ENCODE results near the gene ABHD17C.

DNA sequence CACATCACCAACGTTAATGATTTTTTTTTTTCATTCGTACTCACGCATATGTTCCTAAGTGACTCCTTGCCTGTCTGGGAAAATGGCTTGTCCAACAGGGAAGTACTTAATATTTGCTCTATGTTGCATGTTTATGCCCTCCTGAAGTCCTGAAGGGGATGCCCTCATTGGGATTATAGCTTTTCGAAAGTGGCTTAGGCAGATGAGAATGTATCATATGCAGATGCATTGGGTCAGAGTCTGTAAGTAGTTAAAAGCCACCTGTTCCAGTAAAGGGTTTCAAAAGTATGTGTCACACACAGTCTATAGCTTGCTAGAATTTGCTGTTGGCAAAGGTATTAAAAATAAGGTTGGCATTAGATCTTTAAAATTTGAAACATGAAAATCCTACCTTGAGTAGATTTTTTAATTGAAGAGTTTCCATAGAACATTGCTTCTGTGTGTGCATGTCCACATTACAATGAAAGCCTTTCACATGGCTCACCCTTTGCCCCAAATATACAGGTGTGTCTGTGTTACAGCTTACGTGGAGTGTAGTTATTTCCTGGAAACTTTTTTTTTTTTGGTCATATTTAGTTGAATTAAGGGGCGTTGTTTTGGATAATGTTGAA, 2.1 kb downstream of the ABHD17C start:
- TF ChIP-seq, protein P1, sequence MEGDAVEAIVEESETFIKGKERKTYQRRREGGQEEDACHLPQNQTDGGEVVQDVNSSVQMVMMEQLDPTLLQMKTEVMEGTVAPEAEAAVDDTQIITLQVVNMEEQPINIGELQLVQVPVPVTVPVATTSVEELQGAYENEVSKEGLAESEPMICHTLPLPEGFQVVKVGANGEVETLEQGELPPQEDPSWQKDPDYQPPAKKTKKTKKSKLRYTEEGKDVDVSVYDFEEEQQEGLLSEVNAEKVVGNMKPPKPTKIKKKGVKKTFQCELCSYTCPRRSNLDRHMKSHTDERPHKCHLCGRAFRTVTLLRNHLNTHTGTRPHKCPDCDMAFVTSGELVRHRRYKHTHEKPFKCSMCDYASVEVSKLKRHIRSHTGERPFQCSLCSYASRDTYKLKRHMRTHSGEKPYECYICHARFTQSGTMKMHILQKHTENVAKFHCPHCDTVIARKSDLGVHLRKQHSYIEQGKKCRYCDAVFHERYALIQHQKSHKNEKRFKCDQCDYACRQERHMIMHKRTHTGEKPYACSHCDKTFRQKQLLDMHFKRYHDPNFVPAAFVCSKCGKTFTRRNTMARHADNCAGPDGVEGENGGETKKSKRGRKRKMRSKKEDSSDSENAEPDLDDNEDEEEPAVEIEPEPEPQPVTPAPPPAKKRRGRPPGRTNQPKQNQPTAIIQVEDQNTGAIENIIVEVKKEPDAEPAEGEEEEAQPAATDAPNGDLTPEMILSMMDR (IDR thresholded peaks at IDR 0.05), result no peak
- TF ChIP-seq POLR2A (IDR thresholded peaks at IDR 0.05) (no peak), EP300 (IDR thresholded peaks at IDR 0.05) (no peak)

Measured in tibial nerve (tissue), 4 donors.